PC-9 (cell line): ENCODE measurements around the gene HNRNPUL2. TPM values are rescaled to one million over a fixed set of nuclear protein-coding genes. Genes with fewer than 3 reads are reported as not detected.
A peak's percentile ranks its signal among the peaks of the same experiment; 100 is the strongest.

Source experiments
- BruUV-seq: library from RNA; stranded (reverse); fragments of 400-500 nt; replicated peaks from 2 replicates; lab custom pipeline; 2021; lab: Mats Ljungman, UMichigan
- CTCF ChIA-PET: fragments of 300-600 bp; sonication (Branson Sonifier 250); formaldehyde crosslinking; loops from one replicate; lab custom pipeline; 2022; ENCODE audit warnings: antibody characterized with exemption; lab: Charles Lee
- POLR2A ChIA-PET: fragments of 300-600 bp; sonication (Branson Sonifier 250); formaldehyde crosslinking; loops from one replicate; lab custom pipeline; 2022; ENCODE audit warnings: antibody characterized with exemption; ENCODE audit not compliant: unreplicated experiment; lab: Charles Lee
- DNase-seq, 2 experiments: peaks; one replicate each; pipeline versions ENCODE4 v3.0.0 to v3.0.0-alpha.2; 2015 to 2022; ENCODE audit warnings: mixed read lengths in 1 of 2
- H2AFZ ChIP-seq: fragments of 200-600 bp; sonication (generic); 2 replicates; pipeline ENCODE4 v1.8.1; 2017; ENCODE audit warnings: antibody characterized with exemption
- H3F3A ChIP-seq: fragments of 200-600 bp; sonication (generic); 2 replicates; pipeline ENCODE4 v1.8.1; 2017; ENCODE audit warnings: antibody characterized with exemption, mild to moderate bottlenecking, low read depth; ENCODE audit not compliant: insufficient read depth
- H3K27ac ChIP-seq: fragments of 200-600 bp; sonication (generic); 2 replicates; pipeline ENCODE4 v1.6.1; 2016; ENCODE audit warnings: mixed run types
- H3K27me3 ChIP-seq: fragments of 200-600 bp; sonication (generic); 2 replicates; pipeline ENCODE4 v1.6.1; 2016; ENCODE audit warnings: low read depth, mixed run types; ENCODE audit not compliant: insufficient read depth
- H3K36me3 ChIP-seq: fragments of 200-600 bp; sonication (generic); 2 replicates; pipeline ENCODE4 v1.6.1; 2016; ENCODE audit warnings: low read depth, mixed run types
- H3K4me1 ChIP-seq: fragments of 200-600 bp; sonication (generic); replicated peaks from 2 replicates; pipeline ENCODE4 v1.6.1; 2016; ENCODE audit warnings: mixed run types; ENCODE audit not compliant: insufficient read depth
- H3K4me2 ChIP-seq: fragments of 200-600 bp; sonication (generic); 2 replicates; pipeline ENCODE4 v1.6.1; 2017; ENCODE audit warnings: mixed run types
- H3K4me3 ChIP-seq: fragments of 200-600 bp; sonication (generic); 2 replicates; pipeline ENCODE4 v1.6.1; 2016; ENCODE audit warnings: mixed run types
- H3K79me2 ChIP-seq: fragments of 200-600 bp; sonication (generic); 2 replicates; pipeline ENCODE4 v1.6.1; 2017; ENCODE audit warnings: low read depth, mixed run types
- H3K9me2 ChIP-seq: fragments of 200-600 bp; sonication (generic); 2 replicates; pipeline ENCODE4 v1.8.1; 2017; ENCODE audit warnings: mild to moderate bottlenecking; ENCODE audit not compliant: insufficient read depth
- H3K9me3 ChIP-seq: fragments of 200-600 bp; sonication (generic); 2 replicates; pipeline ENCODE4 v1.8.1; 2016; ENCODE audit warnings: low read depth; ENCODE audit not compliant: insufficient read depth
- H4K20me1 ChIP-seq: fragments of 200-600 bp; sonication (generic); 2 replicates; pipeline ENCODE4 v1.8.1; 2017; ENCODE audit not compliant: insufficient read depth
- EZH2 ChIP-seq: fragments of 200-600 bp; sonication (generic); IDR thresholded peaks from 2 replicates; pipeline ENCODE4 v1.8.0; 2017; ENCODE audit warnings: antibody characterized with exemption, low read depth
- intact Hi-C: fragments of 100-400 bp; cut with micrococcal nuclease; formaldehyde crosslinking; loops from one replicate; pipeline ENCODE4 v1.10.0; 2022; ENCODE audit not compliant: unreplicated experiment
- total RNA-seq: library from RNA; stranded (reverse); gene quantifications from 2 replicates; pipeline ENCODE4 v1.2.3, GENCODE V29; 2021
- TF ChIP-seq, protein P1 (sequence below): fragments of 200-600 bp; sonication (generic); conservative IDR thresholded peaks from 2 replicates; pipeline ENCODE4 v1.6.1; 2017; ENCODE audit warnings: mixed run types, antibody characterized with exemption, mild to moderate bottlenecking, moderate library complexity

Gene HNRNPUL2
- total RNA-seq, 1 experiment from 2014 or later, result 76.9 TPM

DNA sequence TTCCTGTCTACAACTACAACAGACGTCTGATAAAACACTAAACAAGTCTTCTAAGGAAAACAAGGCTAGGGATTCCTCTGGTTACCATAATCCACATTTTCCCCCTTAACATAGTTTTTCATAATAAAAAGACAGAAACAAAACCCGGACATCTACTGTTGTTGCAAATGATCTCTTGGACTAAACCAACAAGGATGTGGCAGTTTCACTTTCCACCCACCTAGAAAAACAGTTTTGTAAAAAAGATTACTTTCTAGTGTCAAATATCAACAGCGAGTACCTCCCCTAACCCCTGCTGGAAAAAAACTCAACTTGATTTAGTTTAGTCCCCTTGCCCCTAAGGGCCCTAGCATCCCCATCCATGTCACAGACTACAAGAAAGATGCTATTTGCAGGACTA, 14.4 kb downstream of the HNRNPUL2 start:
- Histone ChIP-seq H3K9me2 (no peaks in the 10 kb centered on the region), H4K20me1 (no peaks in the 10 kb centered on the region), H3K36me3 (peaks cover 46% of the 10 kb centered on the region), H3K27me3 (no peaks in the 10 kb centered on the region), H2AFZ (no peak overlapping the region), H3K4me1 (peaks cover 21% of the 10 kb centered on the region), H3K79me2 (peaks cover 24% of the 10 kb centered on the region), H3F3A (peaks cover 65% of the 10 kb centered on the region), H3K4me2 (no peak overlapping the region), H3K27ac (peak overlapping the region; percentile 42), H3K9me3 (no peaks in the 10 kb centered on the region), H3K4me3 (no peak overlapping the region)
- POLR2A ChIA-PET, result no interaction called here
- DNase-seq, result no peak
- no TSS peak for BruUV-seq
- intact Hi-C loops, result no loop called here
- CTCF ChIA-PET, result no interaction called here
- TF ChIP-seq, protein P1, sequence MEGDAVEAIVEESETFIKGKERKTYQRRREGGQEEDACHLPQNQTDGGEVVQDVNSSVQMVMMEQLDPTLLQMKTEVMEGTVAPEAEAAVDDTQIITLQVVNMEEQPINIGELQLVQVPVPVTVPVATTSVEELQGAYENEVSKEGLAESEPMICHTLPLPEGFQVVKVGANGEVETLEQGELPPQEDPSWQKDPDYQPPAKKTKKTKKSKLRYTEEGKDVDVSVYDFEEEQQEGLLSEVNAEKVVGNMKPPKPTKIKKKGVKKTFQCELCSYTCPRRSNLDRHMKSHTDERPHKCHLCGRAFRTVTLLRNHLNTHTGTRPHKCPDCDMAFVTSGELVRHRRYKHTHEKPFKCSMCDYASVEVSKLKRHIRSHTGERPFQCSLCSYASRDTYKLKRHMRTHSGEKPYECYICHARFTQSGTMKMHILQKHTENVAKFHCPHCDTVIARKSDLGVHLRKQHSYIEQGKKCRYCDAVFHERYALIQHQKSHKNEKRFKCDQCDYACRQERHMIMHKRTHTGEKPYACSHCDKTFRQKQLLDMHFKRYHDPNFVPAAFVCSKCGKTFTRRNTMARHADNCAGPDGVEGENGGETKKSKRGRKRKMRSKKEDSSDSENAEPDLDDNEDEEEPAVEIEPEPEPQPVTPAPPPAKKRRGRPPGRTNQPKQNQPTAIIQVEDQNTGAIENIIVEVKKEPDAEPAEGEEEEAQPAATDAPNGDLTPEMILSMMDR, result no peak
- no peak for TF ChIP-seq EZH2

DNA sequence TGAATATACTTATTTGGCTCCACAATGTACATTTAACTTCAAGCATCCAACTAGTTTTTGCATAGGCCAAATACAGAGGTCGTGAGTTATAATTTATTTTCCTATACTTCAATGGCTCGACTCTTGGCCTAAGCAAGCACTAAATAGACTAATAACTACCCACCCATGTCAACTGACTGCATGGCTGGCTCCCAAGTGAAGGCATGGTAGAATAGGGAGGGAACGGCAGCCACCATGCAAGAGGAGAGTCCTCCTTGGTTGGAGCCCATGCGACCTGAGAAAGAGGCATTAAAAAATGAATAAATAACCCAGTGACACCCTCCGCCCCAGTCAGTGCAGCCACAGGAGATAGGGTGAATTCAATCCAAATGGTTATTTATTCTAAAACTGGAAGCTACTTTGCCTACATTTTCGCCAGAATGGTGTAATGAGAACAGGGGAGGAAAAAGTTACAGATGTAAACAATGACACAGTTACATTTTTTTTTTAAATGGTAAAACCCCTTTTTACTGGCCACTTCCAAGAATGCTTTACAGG, 14.9 kb downstream of the HNRNPUL2 start:
- H3K4me3 ChIP-seq, result no peak overlapping the region
- peaks cover 22% of the 10 kb centered on the region for H3K4me1 ChIP-seq
- TF ChIP-seq, protein P1, result no peak
- TF ChIP-seq EZH2, result no peak
- peaks cover 62% of the 10 kb centered on the region for H3F3A ChIP-seq
- no peak overlapping the region for H3K4me2 ChIP-seq
- no peak overlapping the region for H2AFZ ChIP-seq
- H3K36me3 ChIP-seq, result peaks cover 41% of the 10 kb centered on the region
- BruUV-seq, result no TSS peak
- no peaks in the 10 kb centered on the region for H3K9me2 ChIP-seq
- H3K79me2 ChIP-seq, result peaks cover 19% of the 10 kb centered on the region
- DNase-seq, result no peak
- H3K9me3 ChIP-seq, result no peaks in the 10 kb centered on the region
- H3K27me3 ChIP-seq, result no peaks in the 10 kb centered on the region
- ChIA-PET POLR2A (no interaction called here), CTCF (interaction anchor here (0.6 kb wide), 1 partner anchor 120 kb away, joined by 8 read pairs; no protein-coding TSS in a partner anchor)
- no peaks in the 10 kb centered on the region for H4K20me1 ChIP-seq
- intact Hi-C loops, result no loop called here
- peak overlapping the region; percentile 42; the same call in 1 of the 2 replicates for H3K27ac ChIP-seq

DNA sequence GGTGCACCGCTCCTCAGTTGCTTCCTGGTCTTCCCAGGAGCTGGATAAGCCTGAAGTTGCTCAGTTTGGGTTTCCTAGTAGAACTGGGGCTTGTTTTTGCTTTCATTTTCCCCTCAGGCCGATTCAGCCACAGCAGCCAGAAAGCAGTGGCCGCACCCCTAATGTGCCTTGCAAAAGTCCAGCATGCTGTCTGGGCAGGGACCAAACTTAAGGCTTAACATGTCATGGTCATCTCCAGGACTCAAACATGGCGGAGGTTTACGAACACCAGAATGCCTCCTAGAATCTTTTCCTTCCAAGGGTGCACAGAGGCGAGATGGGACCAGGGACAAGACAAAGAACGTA, 17.3 kb downstream of the HNRNPUL2 start:
- H3K36me3 ChIP-seq, result peaks cover 20% of the 10 kb centered on the region
- no peaks in the 10 kb centered on the region for H3K27me3 ChIP-seq
- TSS peak; percentile 79 for BruUV-seq
- intact Hi-C loops, result no loop called here
- no peak for DNase-seq
- no peaks in the 10 kb centered on the region for H4K20me1 ChIP-seq
- ChIA-PET CTCF (interaction anchor here (0.6 kb wide), 1 partner anchor 87 kb away, joined by 5 read pairs; no protein-coding TSS in a partner anchor), POLR2A (interaction anchor here (0.6 kb wide), 2 partner anchors 44 to 88 kb away, joined by 5 to 10 read pairs; partner anchors contain the start of genes B3GAT3 and ZBTB3)
- peak overlapping the region; percentile 90 for H2AFZ ChIP-seq
- H3K4me3 ChIP-seq, result peak overlapping the region; percentile 54
- H3K4me2 ChIP-seq, result peak overlapping the region; percentile 69
- peaks cover 31% of the 10 kb centered on the region for H3K4me1 ChIP-seq
- TF ChIP-seq, protein P1, result peak; percentile 21; the same call in 1 of the 2 replicates
- no peak for TF ChIP-seq EZH2
- H3K9me3 ChIP-seq, result no peaks in the 10 kb centered on the region
- H3K27ac ChIP-seq, result peak overlapping the region; percentile 87
- H3F3A ChIP-seq, result peaks cover 70% of the 10 kb centered on the region
- H3K9me2 ChIP-seq, result no peaks in the 10 kb centered on the region
- H3K79me2 ChIP-seq, result peaks cover 7% of the 10 kb centered on the region
